ENCODE measurements around the gene DCC.

DCC gene

DNA sequence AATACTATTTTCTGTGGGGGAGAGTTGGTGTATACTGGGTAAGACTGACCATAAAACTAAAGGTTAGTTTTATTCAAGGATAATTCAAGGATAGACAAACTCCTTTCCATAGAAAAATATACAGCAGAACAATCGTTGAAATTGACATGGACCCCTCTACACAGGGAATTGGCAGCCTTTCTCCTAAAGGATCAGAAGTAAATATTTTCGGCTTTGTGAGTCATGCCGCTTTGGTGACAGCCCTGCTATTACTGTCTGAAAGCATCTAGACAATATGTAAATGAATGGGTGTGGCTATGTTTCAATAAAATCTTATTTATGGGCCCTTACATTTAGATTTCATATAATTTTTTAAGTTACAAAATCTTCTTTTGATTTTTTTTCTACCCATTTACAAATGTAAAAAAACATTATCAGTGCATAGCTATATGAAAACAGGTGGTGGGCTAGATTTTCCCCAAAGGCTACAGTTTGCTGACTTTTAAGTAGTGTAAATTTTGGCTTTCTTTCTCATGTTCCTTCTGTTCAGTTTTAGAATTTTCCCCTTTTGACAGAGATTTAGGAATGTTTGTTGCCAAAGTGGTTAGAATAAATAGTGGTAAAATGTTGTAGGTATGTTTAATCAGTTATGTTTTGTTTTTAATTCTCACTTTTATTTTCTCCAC, 270.6 kb downstream of the DCC start:
- FAIRE-seq, result no peak

DNA sequence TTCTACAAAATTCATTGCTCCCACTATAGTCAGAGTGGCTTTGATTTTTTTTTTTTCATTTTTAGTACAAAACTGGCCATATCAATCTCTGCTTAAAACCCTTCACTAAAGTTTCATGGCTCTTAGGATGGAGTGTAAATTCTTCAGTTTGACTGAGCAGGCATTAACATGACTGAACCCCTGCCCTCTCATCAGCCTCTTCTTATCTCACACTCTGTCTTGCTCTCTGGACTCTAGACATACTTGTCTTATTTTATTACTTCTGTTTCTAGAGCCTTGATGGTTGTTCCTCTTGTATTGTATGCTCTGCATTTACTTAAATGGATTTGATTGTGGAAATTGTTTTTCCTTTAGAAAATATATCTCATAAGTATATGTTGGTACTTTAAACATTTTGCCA, 272.4 kb downstream of the DCC start:
- no peak for FAIRE-seq

DNA sequence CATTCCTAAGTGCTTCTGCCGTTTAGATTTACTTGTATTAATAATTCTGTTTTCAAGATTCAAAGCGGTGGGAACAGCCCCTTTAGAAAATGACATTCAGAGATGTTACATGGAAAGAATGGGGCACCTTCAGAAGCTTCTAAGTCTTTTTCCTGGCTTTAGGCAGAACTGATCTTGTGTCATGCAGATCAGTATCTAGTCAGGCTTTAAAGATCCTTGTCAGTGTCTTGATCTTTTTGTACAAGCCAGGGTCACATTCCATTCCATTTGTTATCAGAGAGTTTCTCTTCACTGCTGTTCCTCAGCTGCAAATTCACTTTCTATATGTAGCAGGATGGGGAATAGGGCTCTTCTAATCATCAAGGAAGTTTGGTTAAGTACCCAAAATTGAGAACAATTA, 275.3 kb downstream of the DCC start:
- no peak for FAIRE-seq

DNA sequence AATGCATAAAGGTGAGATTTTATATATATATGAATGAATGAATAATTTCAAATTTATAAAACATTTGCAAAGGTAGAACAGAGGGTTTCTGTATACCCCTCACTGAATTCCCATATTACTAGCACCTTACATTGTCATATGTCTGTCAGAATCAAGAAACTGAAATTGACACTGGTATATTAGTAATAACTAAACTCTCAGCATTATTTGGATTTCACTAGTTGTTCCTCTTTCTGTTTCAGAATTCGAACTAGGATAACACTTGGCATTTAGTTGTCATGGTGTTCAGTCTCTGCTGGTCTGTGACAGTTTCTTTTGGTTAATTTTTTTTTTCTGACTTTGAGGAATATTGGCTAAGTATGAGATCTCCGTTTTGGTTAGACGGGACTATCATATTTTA, 275.9 kb downstream of the DCC start:
- FAIRE-seq, result no peak

DNA sequence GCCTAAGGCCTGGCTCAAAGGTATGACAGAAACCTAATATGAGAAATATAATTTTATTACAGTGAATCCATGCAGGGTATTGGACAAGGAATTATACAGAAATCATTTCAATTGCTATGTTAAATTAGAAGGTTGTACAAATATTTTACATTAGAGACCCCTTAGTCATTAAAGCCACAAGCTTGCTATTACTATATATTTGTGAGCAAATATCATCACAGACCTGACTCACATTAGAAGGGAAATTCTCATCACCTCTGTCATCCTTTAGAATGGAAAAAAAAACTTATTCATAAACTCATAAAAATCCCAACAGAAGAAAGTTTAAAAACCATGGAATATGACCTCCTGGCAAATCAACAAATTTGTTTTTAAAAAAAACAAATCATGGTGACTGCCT, 277.9 kb downstream of the DCC start:
- FAIRE-seq, result no peak

DNA sequence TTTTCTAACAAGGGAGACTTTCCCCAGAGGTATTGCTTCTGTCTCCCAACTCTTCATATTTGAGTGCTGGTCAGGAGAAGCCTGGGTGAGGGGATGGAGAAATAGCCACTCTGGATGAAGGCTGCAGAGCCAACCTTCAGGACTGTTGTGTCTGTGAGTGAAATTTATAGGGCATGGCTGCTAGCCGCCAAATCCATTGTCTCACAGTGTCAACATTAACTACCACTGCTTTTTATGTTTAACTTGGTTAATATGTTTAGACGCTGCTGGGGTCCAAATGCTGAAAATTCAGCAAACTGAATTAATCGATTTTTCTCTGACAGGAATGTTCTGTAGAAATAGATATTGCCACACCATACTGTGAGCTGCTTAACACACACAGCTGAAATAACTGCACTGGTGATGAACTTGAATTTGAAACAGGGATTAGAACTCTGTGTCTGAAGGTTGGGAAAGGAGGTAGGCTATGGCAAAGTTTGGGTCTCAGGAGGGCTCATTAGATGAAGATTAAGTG, 281.0 kb downstream of the DCC start:
- no peak for FAIRE-seq

DNA sequence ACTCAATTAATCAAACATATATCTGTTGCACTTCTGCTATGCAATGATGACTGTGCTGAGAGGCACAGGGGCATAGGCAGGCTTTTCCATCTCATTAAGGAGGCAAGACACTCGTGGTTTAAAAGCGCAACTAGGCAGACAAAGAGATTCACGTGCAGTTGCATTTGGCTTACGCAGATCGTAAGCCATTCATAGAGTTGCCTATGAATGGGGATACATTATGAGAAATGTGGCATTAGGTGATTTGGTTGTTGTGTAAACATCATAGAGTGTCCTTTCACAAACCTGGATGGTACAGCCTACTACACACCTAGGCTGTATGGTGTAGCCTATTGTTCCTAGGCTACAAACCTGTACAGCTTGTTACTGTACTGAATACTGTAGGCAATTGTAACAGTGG, 284.7 kb downstream of the DCC start:
- no peak for FAIRE-seq

DNA sequence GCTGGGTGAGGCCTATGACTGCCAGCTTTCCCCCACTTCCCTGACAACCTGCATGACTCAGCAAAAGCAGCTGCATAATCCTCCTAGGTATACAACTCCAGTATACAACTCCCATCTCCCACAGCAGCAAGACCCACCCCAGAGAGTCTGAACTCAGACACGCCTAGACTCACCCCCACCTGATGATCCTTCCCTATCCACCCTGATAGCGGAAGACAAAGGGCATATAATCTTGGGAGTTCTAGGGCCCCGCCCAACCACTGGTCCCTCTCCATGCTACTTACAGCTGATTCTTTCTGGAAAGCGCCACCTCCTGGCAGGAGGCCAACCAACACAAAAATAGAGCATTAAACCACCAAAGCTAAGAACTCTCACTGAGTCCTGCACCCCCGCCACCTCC, 296.5 kb downstream of the DCC start:
- FAIRE-seq, result no peak

DNA sequence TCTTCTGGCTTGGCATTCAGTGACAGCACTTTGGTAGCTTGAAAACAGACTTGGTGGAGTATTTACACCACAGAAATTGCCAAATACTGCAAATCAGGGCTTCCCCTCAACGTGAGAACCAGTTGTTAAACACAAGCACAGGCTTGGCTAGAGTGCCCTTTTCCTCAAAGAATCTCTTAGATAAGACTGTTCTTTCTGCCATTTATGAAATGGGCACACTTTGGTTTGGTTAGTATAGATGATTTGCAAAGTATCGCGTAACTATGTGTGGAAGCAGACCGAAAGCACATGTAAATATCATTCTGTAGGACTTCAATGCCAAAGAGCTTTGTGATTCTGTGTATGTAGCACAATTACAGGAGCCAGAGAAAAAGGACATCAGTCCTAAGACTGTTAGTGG, 308.2 kb downstream of the DCC start:
- no peak for FAIRE-seq

DNA sequence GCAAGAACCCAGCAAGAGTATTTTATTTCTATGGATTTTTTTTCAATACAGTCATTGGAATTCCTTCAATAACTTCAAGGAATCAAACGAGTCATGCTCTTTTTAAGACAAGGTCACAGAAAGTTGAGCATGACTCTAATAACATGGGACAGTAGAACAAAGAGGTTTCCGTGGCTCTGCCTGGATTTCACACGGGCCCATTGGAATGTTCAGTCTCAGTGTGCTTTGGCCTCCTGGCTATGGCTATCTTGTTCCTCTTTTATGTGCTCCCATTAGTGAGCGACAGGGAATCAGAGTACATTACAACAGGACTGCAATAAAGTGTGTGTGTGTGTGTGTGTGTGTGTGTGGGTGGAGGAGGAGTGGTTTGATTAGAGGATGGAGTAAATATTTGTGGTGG, 312.4 kb downstream of the DCC start:
- no peak for FAIRE-seq

DNA sequence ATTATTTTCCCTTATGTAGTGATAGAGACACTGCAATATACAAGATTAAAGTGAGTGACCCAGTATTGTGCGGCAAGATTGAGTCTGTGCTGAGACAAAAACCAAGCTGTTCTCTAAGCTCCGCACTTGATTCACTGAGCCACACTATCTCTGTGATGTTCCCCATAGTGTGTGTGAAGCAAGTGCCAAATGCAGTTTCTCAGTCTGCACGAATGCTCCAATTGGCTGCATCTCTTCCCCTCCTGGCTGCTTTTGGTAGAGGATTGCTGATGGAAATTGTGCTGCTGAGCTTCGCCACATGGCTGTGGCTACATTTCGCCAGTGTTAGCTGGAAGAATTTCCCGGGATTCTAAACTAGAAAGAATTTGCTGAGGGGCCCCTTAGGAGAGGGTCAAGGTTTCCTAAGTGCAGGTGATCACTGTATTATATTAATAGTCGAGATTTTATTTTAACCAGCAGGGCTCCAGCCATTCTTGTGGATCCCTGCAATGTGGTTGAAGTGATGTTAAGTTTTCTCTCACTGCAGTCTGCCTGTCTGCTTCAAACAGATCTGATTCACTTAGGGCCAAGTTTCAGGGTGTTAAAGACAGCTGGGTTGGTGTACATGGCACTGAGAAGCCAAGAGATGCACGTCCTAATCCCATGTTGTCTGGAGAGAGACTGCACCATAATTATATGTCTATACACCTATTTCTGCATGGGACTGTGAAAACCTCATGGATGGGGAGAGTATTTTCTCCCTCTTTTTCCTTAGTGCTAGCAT, 317.2 kb downstream of the DCC start:
- no peak for FAIRE-seq

DNA sequence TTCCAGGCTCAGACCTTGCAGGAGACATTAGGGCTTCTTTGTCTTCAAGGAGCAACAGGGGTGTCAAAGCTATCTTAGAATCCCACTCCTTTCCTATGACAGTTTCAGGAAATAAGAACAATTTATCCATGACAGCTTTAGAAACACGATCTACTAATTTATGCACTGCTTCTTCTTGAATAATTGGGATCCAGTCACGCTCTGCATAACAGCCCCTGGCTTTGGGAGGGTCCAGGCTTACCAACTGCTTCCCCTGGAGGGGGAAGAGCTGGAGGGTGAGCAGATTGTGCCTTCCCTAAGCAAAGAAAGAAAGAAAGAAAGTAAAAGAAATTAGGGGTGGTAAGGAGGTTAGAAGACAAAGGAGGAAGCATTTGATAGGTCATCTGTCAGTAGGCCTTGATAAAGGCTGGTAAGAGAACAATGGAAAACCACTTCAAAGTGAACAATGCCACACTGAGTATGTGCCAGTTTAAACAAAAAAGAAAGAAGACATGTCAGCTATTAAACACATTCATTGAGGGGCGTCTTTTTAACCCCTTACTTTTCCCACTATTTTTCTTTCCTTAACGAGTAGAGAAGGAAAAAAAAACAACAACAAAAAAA, 327.6 kb downstream of the DCC start:
- FAIRE-seq, result no peak

DNA sequence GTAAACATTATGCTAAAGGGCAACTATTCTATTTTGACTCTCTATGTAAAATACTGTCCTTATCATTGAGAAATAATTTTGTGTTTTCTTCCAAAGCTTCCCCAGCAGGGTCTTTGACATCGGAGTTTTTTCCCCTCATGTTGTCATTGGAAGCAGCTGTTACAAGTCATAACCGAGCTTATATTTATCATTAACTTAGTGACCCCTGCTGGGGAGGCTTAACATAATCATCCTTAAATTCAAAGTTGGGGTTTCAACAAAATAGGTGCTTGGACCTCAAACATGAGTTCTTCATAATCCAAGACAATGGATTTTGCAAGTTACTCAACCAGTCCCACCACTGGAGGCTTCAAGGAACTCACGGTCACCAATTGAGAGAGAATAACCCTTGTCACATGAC, 330.9 kb downstream of the DCC start:
- no peak for FAIRE-seq

DNA sequence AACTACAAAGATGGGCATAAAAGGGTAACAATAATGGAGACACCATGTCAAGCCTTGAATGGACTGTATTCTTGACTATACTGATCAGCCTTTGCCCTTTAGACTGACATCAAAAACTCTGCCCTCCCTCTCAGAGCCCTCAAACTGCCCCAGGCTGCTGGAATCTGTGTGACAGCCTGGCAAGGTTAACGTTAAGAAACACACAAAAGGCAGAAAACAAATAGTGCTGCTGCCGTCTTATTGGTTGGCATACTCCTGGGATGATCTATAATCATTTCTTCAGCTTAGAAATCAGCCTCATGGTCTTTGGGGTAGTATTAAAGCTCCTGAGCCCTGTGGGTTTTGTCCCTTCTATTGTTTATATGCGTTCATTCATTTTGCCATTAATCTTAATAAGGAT, 338.0 kb downstream of the DCC start:
- FAIRE-seq, result no peak

DNA sequence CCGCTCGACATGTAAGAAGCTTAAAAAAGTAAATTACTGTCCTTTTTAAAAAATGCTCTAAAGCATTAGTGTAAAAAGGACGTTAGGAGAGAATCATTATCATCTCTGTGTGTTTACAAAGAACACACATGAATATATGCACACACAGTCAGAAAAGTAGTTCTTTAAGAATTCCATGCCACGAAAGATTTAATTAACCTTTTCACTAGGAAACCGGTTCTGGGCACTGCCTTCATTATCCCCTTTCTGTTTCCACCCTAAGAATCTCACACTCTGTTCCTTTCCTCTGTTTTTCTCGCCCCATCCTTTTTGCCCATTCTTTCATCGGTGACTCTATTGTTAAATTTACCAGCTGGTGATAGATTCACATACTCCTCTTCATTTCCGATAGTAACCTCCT, 338.6 kb downstream of the DCC start:
- FAIRE-seq, result no peak

DNA sequence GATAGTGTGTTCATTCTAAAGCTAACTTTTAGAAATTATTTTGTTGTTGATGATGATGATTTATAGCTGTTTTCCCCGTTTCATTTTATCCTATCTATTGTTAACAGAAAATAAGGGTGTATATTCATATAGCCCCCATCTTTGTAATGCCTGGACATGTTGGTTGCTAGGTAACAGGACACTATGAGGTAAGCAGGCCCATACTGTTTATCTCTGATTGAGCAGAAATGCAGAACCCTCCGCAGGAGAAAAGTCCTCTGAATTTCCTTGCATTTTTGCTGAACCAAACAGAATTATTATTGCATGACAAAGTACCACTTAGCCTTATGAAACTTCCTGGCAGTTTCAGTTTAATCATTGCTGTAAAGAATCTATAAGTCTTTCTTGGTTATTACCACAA, 339.4 kb downstream of the DCC start:
- no peak for FAIRE-seq

DNA sequence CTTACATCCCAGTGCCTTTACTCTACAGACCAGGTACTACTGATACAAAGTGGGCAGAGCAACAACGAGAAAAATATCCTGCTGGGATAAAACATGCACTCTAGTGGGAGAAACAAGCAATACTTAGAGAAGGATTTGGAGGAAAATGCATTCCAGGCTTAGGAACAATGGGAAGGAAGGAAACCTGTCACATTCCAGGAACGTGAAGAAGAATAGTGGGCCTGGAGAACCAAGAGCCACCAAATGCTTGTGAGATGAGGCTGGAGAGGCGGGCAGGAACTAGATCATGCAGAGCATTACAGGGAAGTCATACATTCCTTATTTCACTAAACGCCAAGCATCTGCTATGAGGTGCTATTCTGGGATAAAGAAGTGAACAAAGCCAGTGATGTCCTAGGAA, 342.3 kb downstream of the DCC start:
- FAIRE-seq, result no peak

DNA sequence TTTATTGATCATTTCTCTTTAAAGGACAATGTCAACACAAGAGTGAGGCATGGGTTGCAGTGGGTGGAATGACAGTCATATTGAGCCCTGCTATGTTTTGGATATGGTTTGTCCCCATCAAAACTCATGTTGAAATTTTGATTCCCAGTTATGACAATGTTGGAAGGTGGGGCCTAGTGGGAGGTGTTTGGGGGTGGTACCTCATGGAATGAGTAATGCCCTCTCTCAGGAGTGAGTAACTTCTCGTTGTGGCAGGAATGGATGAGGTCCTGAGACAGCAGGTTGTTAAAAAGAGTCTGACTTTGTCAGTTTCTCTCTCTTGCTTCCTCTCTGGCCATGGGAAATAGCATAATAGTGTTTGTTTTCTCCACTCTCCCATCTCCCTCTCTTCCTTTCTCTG, 345.3 kb downstream of the DCC start:
- FAIRE-seq, result no peak

DNA sequence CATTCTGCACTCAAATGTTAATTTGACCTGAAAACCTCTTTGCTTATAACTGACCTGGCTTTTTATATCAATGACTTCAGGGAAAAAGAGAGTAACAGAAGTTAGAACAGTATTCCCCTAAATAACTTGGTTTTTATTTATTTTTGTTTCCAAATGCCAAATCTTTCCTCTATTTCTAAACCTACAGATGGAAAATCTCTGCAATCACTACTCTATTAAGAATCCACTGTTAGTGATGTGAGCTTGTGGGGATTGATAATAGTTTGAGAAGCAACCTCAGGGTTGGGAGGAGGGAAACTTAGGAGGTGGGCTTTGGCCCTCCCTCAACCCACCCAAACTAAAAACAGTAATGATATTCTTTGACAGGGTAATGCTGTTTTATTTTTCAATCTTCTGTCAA, 351.8 kb downstream of the DCC start:
- no peak for FAIRE-seq

DNA sequence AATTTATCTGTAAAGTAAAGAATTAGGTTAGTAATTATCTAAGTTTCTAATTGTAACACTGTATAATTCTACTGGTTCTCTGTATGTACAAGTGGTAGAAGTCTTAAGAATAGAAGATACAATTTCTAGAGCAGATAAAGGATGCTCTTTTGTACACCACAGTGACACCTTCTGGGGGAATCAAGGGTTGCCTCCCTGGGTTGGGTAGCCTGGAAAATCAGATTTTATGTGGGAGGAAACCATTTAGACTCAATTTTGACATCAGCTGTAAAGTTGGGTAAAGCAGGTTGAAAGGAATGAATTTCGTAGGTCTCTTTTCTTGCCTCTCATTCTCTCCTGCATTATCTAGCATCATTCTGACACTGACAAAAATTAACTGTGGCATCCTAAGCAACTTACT, 354.8 kb downstream of the DCC start:
- FAIRE-seq, result no peak

DNA sequence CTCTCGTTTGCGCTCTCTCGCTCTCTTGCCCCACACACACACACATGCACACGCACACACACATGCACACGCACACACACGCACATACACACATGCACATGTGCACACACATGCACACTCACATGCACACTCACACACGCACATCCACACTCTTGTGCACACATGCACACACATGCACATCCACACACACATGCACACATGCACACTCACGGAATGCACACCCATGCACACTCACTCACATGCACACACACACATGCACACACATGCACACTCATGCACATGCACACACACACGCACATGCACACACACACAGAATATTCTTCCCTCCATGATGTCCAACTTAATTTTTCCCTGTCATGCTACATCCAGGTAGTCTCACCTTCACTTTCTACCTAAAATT, 360.1 kb downstream of the DCC start:
- no peak for FAIRE-seq

DNA sequence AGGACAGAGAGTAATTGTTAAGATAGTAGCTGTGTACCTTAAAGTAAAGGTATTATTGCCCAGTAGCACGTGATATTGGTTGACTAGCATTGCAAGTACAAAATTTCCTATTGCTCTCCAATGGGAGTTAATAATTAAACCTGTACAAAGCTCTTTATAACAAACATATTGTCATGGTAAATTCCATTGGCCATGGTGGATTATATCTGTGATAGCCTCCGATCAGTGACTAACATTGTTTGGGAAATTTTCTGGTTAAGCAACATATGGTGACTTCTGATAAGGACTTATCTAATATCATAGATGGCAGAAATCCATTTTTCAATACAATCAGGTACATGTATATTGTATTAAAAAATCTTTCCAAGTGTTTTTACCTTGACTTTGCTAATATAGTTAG, 360.8 kb downstream of the DCC start:
- no peak for FAIRE-seq

DNA sequence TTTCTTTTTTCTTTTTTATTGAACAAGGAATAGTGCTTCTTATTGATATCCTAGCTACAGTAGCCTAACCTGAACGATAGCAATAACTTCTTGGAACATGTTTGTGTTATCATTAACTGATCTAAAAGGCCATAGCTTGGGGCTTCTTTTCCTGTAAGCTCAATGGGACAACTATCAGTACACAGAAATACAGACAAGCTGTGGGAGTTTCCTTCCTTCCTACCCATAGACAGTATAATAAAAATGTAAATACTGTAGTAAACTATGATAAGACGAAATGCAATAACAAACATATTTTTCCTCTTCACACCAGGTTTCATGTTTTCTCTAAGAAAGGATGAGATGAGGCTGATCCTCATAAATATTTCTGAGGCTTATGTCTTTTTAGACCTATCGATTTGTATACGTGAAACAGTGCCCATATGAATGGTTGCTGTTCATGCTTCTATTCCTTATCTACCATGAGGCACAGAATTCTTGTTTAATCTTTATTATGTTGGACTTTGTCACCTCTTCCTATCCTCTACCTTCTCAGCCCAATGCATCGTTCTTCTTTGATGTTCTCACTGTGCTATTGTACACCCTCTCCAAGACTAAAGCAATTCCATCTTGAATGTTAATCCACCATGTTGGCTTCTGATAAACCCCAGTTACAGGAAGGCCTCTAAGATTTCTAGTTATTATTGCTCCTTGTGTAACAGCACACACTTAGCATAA, 361.4 kb downstream of the DCC start:
- FAIRE-seq, result no peak

DNA sequence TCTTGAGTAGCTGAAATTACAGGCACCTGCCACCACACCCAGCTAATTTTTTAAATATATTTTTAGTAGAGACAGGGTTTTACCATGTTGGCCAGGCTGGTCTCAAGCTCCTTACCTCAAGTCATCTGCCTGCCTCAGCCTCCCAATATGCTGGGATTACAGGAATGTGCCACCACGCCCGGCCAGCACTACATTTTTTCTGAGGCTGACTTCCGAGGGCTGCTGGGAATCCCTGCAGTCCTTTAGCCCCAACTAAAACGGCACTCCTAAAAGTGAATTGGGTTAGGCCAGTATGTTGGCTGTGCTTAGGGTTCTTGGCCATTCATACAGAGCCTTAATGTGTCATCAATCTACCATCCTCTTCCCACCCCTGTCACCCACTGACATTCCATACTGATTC, 375.4 kb downstream of the DCC start:
- FAIRE-seq, result no peak

Data from TTC549 (cell line).